GM18502 (cell line): ENCODE results near the gene S100A6.

Source experiments
- ATAC-seq: cut with Tn5 transposase; IDR thresholded peaks from one replicate; pipeline ENCODE4 v1.9.1; 2021; ENCODE audit warnings: mild to moderate bottlenecking; ENCODE audit not compliant: unreplicated experiment, poor library complexity

S100A6 gene

GRCh38 chr1:153546796-153547559 lies 11.2 kb upstream of the S100A6 start:
- no peak for ATAC-seq

- ATAC-seq: no peak
Observed at GRCh38 chr1:153546371-153546770, 10.6 kb upstream of the S100A6 start.

GRCh38 chr1:153545067-153546055 lies 9.6 kb upstream of the S100A6 start, which contains the start of gene S100A4:
S100A4 (minus strand) TSS chr1:153545806; CDS start chr1:153544794, 1,012 bp downstream.
- peak; percentile 70 for ATAC-seq

GRCh38 chr1:153544453-153545066 lies 8.8 kb upstream of the S100A6 start:
- no peak for ATAC-seq

- ATAC-seq: no peak
Observed at GRCh38 chr1:153543736-153544135, 7.9 kb upstream of the S100A6 start.

- no peak for ATAC-seq
Observed at GRCh38 chr1:153542956-153543711, 7.3 kb upstream of the S100A6 start.

- ATAC-seq: no peak
Observed at GRCh38 chr1:153541641-153542590, 6.1 kb upstream of the S100A6 start.

GRCh38 chr1:153540394-153541361 lies 4.9 kb upstream of the S100A6 start, which contains the start of gene S100A5:
S100A5 (minus strand) TSS chr1:153540934; CDS start chr1:153540191, 743 bp downstream.
- no peak for ATAC-seq

GRCh38 chr1:153539395-153540093 lies 3.8 kb upstream of the S100A6 start:
- ATAC-seq: no peak

GRCh38 chr1:153538315-153538821 lies 2.6 kb upstream of the S100A6 start:
- ATAC-seq: no peak

GRCh38 chr1:153537376-153537730 lies 1.6 kb upstream of the S100A6 start:
- no peak for ATAC-seq

- no peak for ATAC-seq
Observed at GRCh38 chr1:153536671-153537375, 1.0 kb upstream of the S100A6 start.

- ATAC-seq: peak; percentile 47
Observed at GRCh38 chr1:153536012-153536670, 350 bp upstream of the S100A6 start.

- ATAC-seq: no peak
Observed at GRCh38 chr1:153534925-153535241, 908 bp downstream of the S100A6 start.

GRCh38 chr1:153534226-153534924 lies 1.4 kb downstream of the S100A6 start:
- no peak for ATAC-seq
